Measurements from ENCODE around the gene AMBRA1. TPM values are rescaled to one million over a fixed set of nuclear protein-coding genes. Genes with fewer than 3 reads are reported as not detected.

Gene AMBRA1
- total and polyA plus RNA-seq, 2 of the 8 experiments (the other 6 are each of a cell fraction or from before 2014, with no cell fraction given): 14.2 to 37.4 TPM

- no peak overlapping the region for H2BK15ac ChIP-seq (ENCODE audit: low read length)
- ChIA-PET CTCF (ENCODE audit: partially characterized antibody) (no interaction called here), POLR2A (ENCODE audit: partially characterized antibody) (no interaction called here)
- H3K27ac ChIP-seq (ENCODE audit: low read depth, low read length): no peak overlapping the region
- no peak overlapping the region for H4K91ac ChIP-seq (replicated peaks; ENCODE audit: insufficient read length, low read length)
- no peak overlapping the region for H2BK12ac ChIP-seq (ENCODE audit: low read depth, low read length)
- no peak overlapping the region for H4K8ac ChIP-seq (ENCODE audit: extremely low read depth, insufficient read depth, low read length)
- no peak overlapping the region for H3K9ac ChIP-seq (replicated peaks in 1 of 4; ENCODE audit: extremely low read depth in 1 of 4, low read depth in 3 of 4, low read length in 3 of 4)
- H2AK5ac ChIP-seq (ENCODE audit: low read depth, low read length): no peak overlapping the region
- no peak overlapping the region for H4K5ac ChIP-seq (ENCODE audit: insufficient read length, low read depth, low read length)
- H3K4me3 ChIP-seq (ENCODE audit: extremely low read depth in 1 of 4, insufficient read depth in 2 of 4, low read depth in 3 of 4, low read length in 4 of 4): no peak overlapping the region
- 85% methylated on average over 3 of the region's 3 CpGs; no CpG with 5 or more reads in 1 of the 2 experiments for WGBS, 2 experiments (ENCODE audit: extremely low coverage in 1 of 2, insufficient coverage in 1 of 2, insufficient read length in 1 of 2, insufficient replicate concordance in 2 of 2, low coverage in 1 of 2, low lambda C conversion rate in 2 of 2, missing lambda C conversion rate in 1 of 2)
- no peaks in the 10 kb centered on the region for H4K20me1 ChIP-seq (replicated peaks in 1 of 2; ENCODE audit: control insufficient read depth in 1 of 2, insufficient read depth in 2 of 2, low read length in 2 of 2)
- no peak overlapping the region for H3K18ac ChIP-seq (ENCODE audit: extremely low read depth, low read length)
- H3K56ac ChIP-seq (replicated peaks; ENCODE audit: insufficient read length, low read depth, low read length): no peak overlapping the region
- no peaks in the 10 kb centered on the region for H3K9me3 ChIP-seq (ENCODE audit: insufficient read depth in 2 of 2, low read depth in 1 of 2, low read length in 1 of 2)
- no peak overlapping the region for H2BK120ac ChIP-seq (replicated peaks; ENCODE audit: low read depth, low read length)
- no peak overlapping the region for H2AFZ ChIP-seq (ENCODE audit: low read length)
- no peaks in the 10 kb centered on the region for H3K27me3 ChIP-seq (replicated peaks in 1 of 4; ENCODE audit: control insufficient read depth in 3 of 4, extremely low read depth in 1 of 4, insufficient read depth in 3 of 4, low read length in 3 of 4)
- H2BK20ac ChIP-seq (ENCODE audit: low read length): no peak overlapping the region
- no peak overlapping the region for H3K4ac ChIP-seq (replicated peaks; ENCODE audit: insufficient read length, low read depth, low read length)
- peaks cover 2% of the 10 kb centered on the region; the same call in 1 of the 2 replicates for H3K79me1 ChIP-seq (ENCODE audit: low read depth, low read length)
- DNase-seq (ENCODE audit: low read depth in 1 of 2, low spot score in 2 of 2) (no peak), FAIRE-seq (no peak)
- no peaks in the 10 kb centered on the region for H3K4me1 ChIP-seq (replicated peaks in 1 of 4; ENCODE audit: control insufficient read depth in 3 of 4, insufficient read depth in 4 of 4, low read length in 3 of 4)
- no peak overlapping the region for H2BK5ac ChIP-seq (ENCODE audit: low read depth, low read length)
- H3K23me2 ChIP-seq (ENCODE audit: low read depth, low read length): no peaks in the 10 kb centered on the region
- H3K23ac ChIP-seq (ENCODE audit: insufficient read length): no peak overlapping the region
- no peak overlapping the region for H3K14ac ChIP-seq (ENCODE audit: insufficient read length)
- no peaks in the 10 kb centered on the region for H3K79me2 ChIP-seq (ENCODE audit: control insufficient read depth in 1 of 2, insufficient read depth in 2 of 2, low read length in 2 of 2)
- H3K4me2 ChIP-seq (ENCODE audit: insufficient read depth in 1 of 2, low read depth in 2 of 2, low read length in 2 of 2): no peak overlapping the region
- peaks cover 2 to 24% (median 11%) of the 10 kb centered on the region in 4 experiments; a peak in 5 of 8 replicates for H3K36me3 ChIP-seq (ENCODE audit: control insufficient read depth in 2 of 4, insufficient read depth in 4 of 4, low read length in 3 of 4)
- no peak for TF ChIP-seq BACH1 (IDR thresholded peaks at IDR 0.05; ENCODE audit: low read length)
- TF ChIP-seq NANOG (IDR thresholded peaks at IDR 0.05; ENCODE audit: insufficient read depth, low read depth, low read length, poor library complexity, severe bottlenecking): no peak
- TF ChIP-seq CHD1 (IDR thresholded peaks at IDR 0.05; ENCODE audit: low read depth, low read length): no peak
- TF ChIP-seq CBX8 (IDR thresholded peaks at IDR 0.05; ENCODE audit: borderline replicate concordance, low read depth, low read length): no peak
- TF ChIP-seq PHF8 (conservative IDR thresholded peaks at IDR 0.05; ENCODE audit: low read depth, low read length): no peak
- TF ChIP-seq SP2 (IDR thresholded peaks at IDR 0.05; ENCODE audit: low read length): no peak
- TF ChIP-seq FOSL1 (IDR thresholded peaks at IDR 0.05; ENCODE audit: insufficient read depth, low read depth, low read length): no peak
- no peak for TF ChIP-seq KDM4A (IDR thresholded peaks at IDR 0.05; ENCODE audit: low read depth, low read length, severe bottlenecking)
- TF ChIP-seq BCL11A (IDR thresholded peaks at IDR 0.05; ENCODE audit: low read depth in 2 of 2, low read length in 2 of 2): no peak
- no peak for TF ChIP-seq JUN (IDR thresholded peaks at IDR 0.05; ENCODE audit: low read depth, low read length)
- no peak for TF ChIP-seq SUZ12 (IDR thresholded peaks at IDR 0.05; ENCODE audit: low read length)
- no peak for TF ChIP-seq SP4 (IDR thresholded peaks at IDR 0.05; ENCODE audit: low read length)
- no peak for TF ChIP-seq RBBP5 (IDR thresholded peaks at IDR 0.05; ENCODE audit: borderline replicate concordance, low read depth, low read length)
- no peak for TF ChIP-seq HDAC6 (IDR thresholded peaks at IDR 0.05; ENCODE audit: low read depth, low read length)
- TF ChIP-seq ZNF274 (IDR thresholded peaks at IDR 0.05; ENCODE audit: borderline replicate concordance, extremely low read depth, low read length): no peak
Observed at GRCh38 chr11:46643531-46643930, 49.7 kb upstream of the AMBRA1 start.

Measured in H1 (cell line).